AG04450 (cell line): ENCODE measurements around the gene RNGTT. TPM values are rescaled to one million over a fixed set of nuclear protein-coding genes. Genes with fewer than 3 reads are reported as not detected.

Experiments
- CTCF ChIA-PET: fragments of 300-600, 350-600 bp; formaldehyde crosslinking; extraction: SDS; loops from one replicate; lab custom pipeline; 2022; ENCODE audit warnings: antibody characterized with exemption, inconsistent platforms; lab: Charles Lee
- POLR2A ChIA-PET: fragments of 350-600 bp; formaldehyde crosslinking; extraction: SDS; loops from one replicate; lab custom pipeline; 2021; ENCODE audit warnings: antibody characterized with exemption, inconsistent platforms; lab: Yijun Ruan, JAX
- DNase-seq: peaks from one replicate; pipeline ENCODE4 v3.0.0-alpha.2; 2011; ENCODE audit warnings: low read depth, low spot score
- H3K27ac ChIP-seq: one replicate; pipeline ENCODE4 v1.5.1; 2012; ENCODE audit warnings: low read depth, low read length, control low read depth
- H3K27me3 ChIP-seq: one replicate; pipeline ENCODE4 v1.6.0; 2012; ENCODE audit warnings: low read length; ENCODE audit not compliant: control insufficient read depth, insufficient read depth
- H3K4me3 ChIP-seq: 2 replicates; pipeline ENCODE4 v1.5.1; 2011; ENCODE audit warnings: mild to moderate bottlenecking, low read depth, low read length, control low read depth
- H3K9me3 ChIP-seq: 2 replicates; pipeline ENCODE4 v1.5.1; 2012; ENCODE audit warnings: low read length; ENCODE audit not compliant: control insufficient read depth, insufficient read depth
- CTCF ChIP-seq: IDR thresholded peaks from 2 replicates; pipeline ENCODE4 v1.5.1; 2011; ENCODE audit warnings: low read depth, low read length, control low read depth, inconsistent platforms
- polyA plus RNA-seq: library from polyadenylated mRNA; depleted of rRNA; stranded (reverse); fragments of >200 nt; gene quantifications from 2 replicates; pipeline ENCODE4 v1.2.3, GENCODE V29; 2011

RNGTT gene
- polyA plus RNA-seq, 1 experiment, result 11.2 TPM

- H3K27me3 ChIP-seq, result no peaks in the 10 kb centered on the region
- POLR2A ChIA-PET, result no interaction called here
- CTCF ChIA-PET, result no interaction called here
- no peak for TF ChIP-seq CTCF
- H3K9me3 ChIP-seq, result no peaks in the 10 kb centered on the region
- no peak overlapping the region for H3K27ac ChIP-seq
- H3K4me3 ChIP-seq, result no peak overlapping the region
- no peak for DNase-seq
Measured at GRCh38 chr6:88569959-88570358, 393.5 kb downstream of the RNGTT start.

GRCh38 chr6:88567696-88568095 lies 395.7 kb downstream of the RNGTT start:
- Histone ChIP-seq H3K4me3 (no peak overlapping the region), H3K27ac (no peak overlapping the region), H3K9me3 (no peaks in the 10 kb centered on the region), H3K27me3 (no peaks in the 10 kb centered on the region)
- TF ChIP-seq CTCF, result no peak
- ChIA-PET POLR2A (no interaction called here), CTCF (no interaction called here)
- DNase-seq, result no peak

GRCh38 chr6:88566746-88567534 lies 396.5 kb downstream of the RNGTT start:
- ChIA-PET CTCF (no interaction called here), POLR2A (no interaction called here)

GRCh38 chr6:88565836-88566235 lies 397.6 kb downstream of the RNGTT start:
- ChIA-PET POLR2A (no interaction called here), CTCF (no interaction called here)
- no peaks in the 10 kb centered on the region for H3K9me3 ChIP-seq
- H3K27me3 ChIP-seq, result no peaks in the 10 kb centered on the region
- no peak for TF ChIP-seq CTCF
- no peak overlapping the region for H3K27ac ChIP-seq
- DNase-seq, result no peak
- H3K4me3 ChIP-seq, result no peak overlapping the region

More at GRCh38 chr6:88566746-88567534, 396.5 kb downstream of the RNGTT start:
- no peak overlapping the region for H3K27ac ChIP-seq
- no peaks in the 10 kb centered on the region for H3K9me3 ChIP-seq
- no peak for DNase-seq
- TF ChIP-seq CTCF, result no peak
- no peaks in the 10 kb centered on the region for H3K27me3 ChIP-seq
- no peak overlapping the region for H3K4me3 ChIP-seq

GRCh38 chr6:88565409-88565811 lies 398.0 kb downstream of the RNGTT start:
- CTCF ChIA-PET, result no interaction called here
- no peak overlapping the region for H3K4me3 ChIP-seq
- no peaks in the 10 kb centered on the region for H3K27me3 ChIP-seq
- no peak for DNase-seq
- H3K9me3 ChIP-seq, result no peaks in the 10 kb centered on the region
- no peak overlapping the region for H3K27ac ChIP-seq
- no peak for TF ChIP-seq CTCF
- POLR2A ChIA-PET, result no interaction called here
